Astrocyte (in vitro differentiated cells and primary cell): ENCODE data around the gene METTL24. TPM values are rescaled to one million over a fixed set of nuclear protein-coding genes. Genes with fewer than 3 reads are reported as not detected.
A peak's percentile ranks its signal among the peaks of the same experiment; 100 is the strongest.

Experiments
- DNase-seq: peaks from one replicate; pipeline ENCODE4 v3.0.0-alpha.2; 2010; ENCODE audit warnings: low read depth
- FAIRE-seq: peaks from 2 replicates; lab custom pipeline; 2011; peaks lifted over from hg19 to GRCh38; lab: Jason Lieb, UNC
- H2AFZ ChIP-seq: 2 replicates; pipeline ENCODE4 v1.6.0; 2012; ENCODE audit warnings: low read depth, low read length, inconsistent platforms
- H3K27ac ChIP-seq: 2 replicates; pipeline ENCODE4 v1.5.1; 2011; ENCODE audit warnings: low read depth, low read length, inconsistent platforms
- H3K27me3 ChIP-seq: 2 replicates; pipeline ENCODE4 v1.6.0; 2011; ENCODE audit warnings: low read length, inconsistent platforms; ENCODE audit not compliant: insufficient read depth
- H3K36me3 ChIP-seq: 2 replicates; pipeline ENCODE4 v1.5.1; 2011; ENCODE audit warnings: low read length, inconsistent platforms; ENCODE audit not compliant: insufficient read depth
- H3K4me1 ChIP-seq: 2 replicates; pipeline ENCODE4 v1.5.1; 2011; ENCODE audit warnings: low read length, inconsistent platforms; ENCODE audit not compliant: insufficient read depth
- H3K4me2 ChIP-seq: 2 replicates; pipeline ENCODE4 v1.6.0; 2012; ENCODE audit warnings: low read length, inconsistent platforms
- H3K4me3 ChIP-seq: 2 replicates; pipeline ENCODE4 v1.5.1; 2011; ENCODE audit warnings: low read depth, mild to moderate bottlenecking, low read length, inconsistent platforms; ENCODE audit not compliant: insufficient read depth
- H3K79me2 ChIP-seq: 2 replicates; pipeline ENCODE4 v1.6.0; 2012; ENCODE audit warnings: mild to moderate bottlenecking, low read length, inconsistent platforms; ENCODE audit not compliant: insufficient read depth
- H3K9ac ChIP-seq: 2 replicates; pipeline ENCODE4 v1.6.0; 2012; ENCODE audit warnings: mild to moderate bottlenecking, low read length, inconsistent platforms
- H3K9me3 ChIP-seq: 2 replicates; pipeline ENCODE4 v1.5.1; 2012; ENCODE audit warnings: low read depth, mild to moderate bottlenecking, low read length, inconsistent platforms; ENCODE audit not compliant: insufficient read depth
- H4K20me1 ChIP-seq: 2 replicates; pipeline ENCODE4 v1.6.0; 2012; ENCODE audit warnings: low read length, inconsistent platforms; ENCODE audit not compliant: insufficient read depth
- H3K27ac Mint-ChIP-seq: one replicate; pipeline ENCODE4 v1.8.0; 2021; ENCODE audit warnings: mild to moderate bottlenecking, mixed read lengths; ENCODE audit not compliant: unreplicated experiment
- H3K27me3 Mint-ChIP-seq: one replicate; pipeline ENCODE4 v1.8.0; 2021; ENCODE audit warnings: low read depth, mixed read lengths; ENCODE audit not compliant: unreplicated experiment
- H3K36me3 Mint-ChIP-seq: one replicate; pipeline ENCODE4 v1.8.0; 2021; ENCODE audit warnings: low read depth, mixed read lengths; ENCODE audit not compliant: unreplicated experiment
- H3K4me1 Mint-ChIP-seq: one replicate; pipeline ENCODE4 v1.8.0; 2021; ENCODE audit warnings: low read depth, mixed read lengths; ENCODE audit not compliant: unreplicated experiment
- H3K4me3 Mint-ChIP-seq: one replicate; pipeline ENCODE4 v1.8.0; 2021; ENCODE audit warnings: mild to moderate bottlenecking, moderate library complexity, mixed read lengths; ENCODE audit not compliant: unreplicated experiment
- H3K9me3 Mint-ChIP-seq: one replicate; pipeline ENCODE4 v1.8.0; 2021; ENCODE audit warnings: mild to moderate bottlenecking, mixed read lengths; ENCODE audit not compliant: unreplicated experiment
- EZH2 ChIP-seq: IDR thresholded peaks from 2 replicates; pipeline ENCODE4 v1.6.1; 2012; ENCODE audit warnings: mild to moderate bottlenecking, low read length, inconsistent platforms; ENCODE audit not compliant: insufficient read depth
- total RNA-seq: library from RNA; stranded (reverse); gene quantifications from 2 replicates; pipeline ENCODE4 v1.2.1, GENCODE V29; 2021
- TF ChIP-seq, protein P1 (sequence below): IDR thresholded peaks from 2 replicates; pipeline ENCODE4 v1.5.1; 2011; ENCODE audit warnings: low read depth, mild to moderate bottlenecking, inconsistent platforms, low read length, moderate library complexity; ENCODE audit not compliant: insufficient read depth

Gene METTL24
- total RNA-seq, 1 donor from 2014 or later = 0.75 TPM

DNA sequence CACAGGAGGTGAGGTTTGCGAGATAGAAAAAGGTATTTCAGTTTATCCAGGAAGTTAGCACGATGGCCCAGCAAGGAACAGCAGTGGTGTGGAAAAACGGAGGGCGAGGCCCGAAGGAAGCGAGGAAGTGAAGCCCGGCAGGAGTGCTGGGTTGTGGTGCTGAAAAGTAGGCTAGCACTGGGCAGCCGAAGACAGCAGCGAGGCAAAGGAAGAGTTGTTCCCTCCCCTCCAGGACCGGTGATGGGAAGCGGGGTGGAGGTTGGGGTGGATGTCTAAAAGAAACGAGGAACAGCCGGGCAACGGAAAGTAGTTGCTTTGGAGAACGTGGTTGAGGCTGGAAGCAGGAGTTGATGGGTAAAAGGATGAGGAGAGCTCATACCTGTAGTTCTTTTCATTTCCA lies 1.4 kb downstream of the METTL24 start:
- H3K4me3 Mint-ChIP-seq = peak overlapping the region; percentile 75
- no peak for TF ChIP-seq EZH2
- TF ChIP-seq, protein P1, sequence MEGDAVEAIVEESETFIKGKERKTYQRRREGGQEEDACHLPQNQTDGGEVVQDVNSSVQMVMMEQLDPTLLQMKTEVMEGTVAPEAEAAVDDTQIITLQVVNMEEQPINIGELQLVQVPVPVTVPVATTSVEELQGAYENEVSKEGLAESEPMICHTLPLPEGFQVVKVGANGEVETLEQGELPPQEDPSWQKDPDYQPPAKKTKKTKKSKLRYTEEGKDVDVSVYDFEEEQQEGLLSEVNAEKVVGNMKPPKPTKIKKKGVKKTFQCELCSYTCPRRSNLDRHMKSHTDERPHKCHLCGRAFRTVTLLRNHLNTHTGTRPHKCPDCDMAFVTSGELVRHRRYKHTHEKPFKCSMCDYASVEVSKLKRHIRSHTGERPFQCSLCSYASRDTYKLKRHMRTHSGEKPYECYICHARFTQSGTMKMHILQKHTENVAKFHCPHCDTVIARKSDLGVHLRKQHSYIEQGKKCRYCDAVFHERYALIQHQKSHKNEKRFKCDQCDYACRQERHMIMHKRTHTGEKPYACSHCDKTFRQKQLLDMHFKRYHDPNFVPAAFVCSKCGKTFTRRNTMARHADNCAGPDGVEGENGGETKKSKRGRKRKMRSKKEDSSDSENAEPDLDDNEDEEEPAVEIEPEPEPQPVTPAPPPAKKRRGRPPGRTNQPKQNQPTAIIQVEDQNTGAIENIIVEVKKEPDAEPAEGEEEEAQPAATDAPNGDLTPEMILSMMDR = no peak
- H3K27me3 Mint-ChIP-seq = peaks cover 26% of the 10 kb centered on the region
- H3K27ac ChIP-seq = no peak overlapping the region
- no peaks in the 10 kb centered on the region for H4K20me1 ChIP-seq
- H3K27me3 ChIP-seq = peaks cover 39% of the 10 kb centered on the region
- H3K9me3 Mint-ChIP-seq = peaks cover 5% of the 10 kb centered on the region
- H3K36me3 Mint-ChIP-seq = no peaks in the 10 kb centered on the region
- H3K4me3 ChIP-seq = no peak overlapping the region
- DNase-seq = no peak
- no peaks in the 10 kb centered on the region for H3K4me1 ChIP-seq
- no peaks in the 10 kb centered on the region for H3K79me2 ChIP-seq
- no peak overlapping the region for H2AFZ ChIP-seq
- no peak overlapping the region for H3K27ac Mint-ChIP-seq
- H3K36me3 ChIP-seq = no peaks in the 10 kb centered on the region
- H3K4me2 ChIP-seq = no peak overlapping the region
- no peaks in the 10 kb centered on the region for H3K9me3 ChIP-seq
- H3K9ac ChIP-seq = no peak overlapping the region
- FAIRE-seq = no peak
- peaks cover 17% of the 10 kb centered on the region for H3K4me1 Mint-ChIP-seq

DNA sequence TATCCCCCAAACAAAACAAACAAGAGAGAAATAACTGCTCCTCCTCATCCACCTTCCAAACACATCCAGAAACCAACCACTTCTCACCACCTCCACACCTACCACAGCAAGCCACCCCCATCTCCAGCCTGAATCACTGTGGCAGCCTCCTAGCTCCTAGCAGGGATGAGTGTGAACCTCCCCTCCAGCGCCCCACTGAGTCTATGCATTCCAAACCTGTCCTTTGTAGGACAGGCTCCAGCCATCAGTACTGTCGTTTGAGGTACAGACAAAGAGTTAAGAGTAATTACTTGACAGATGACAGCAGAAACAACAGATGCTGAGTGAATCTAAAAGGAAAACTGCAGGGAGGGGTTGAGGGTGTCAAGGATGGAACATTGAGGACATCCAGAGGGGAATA lies 2.4 kb downstream of the METTL24 start:
- Histone ChIP-seq H3K4me3 (no peak overlapping the region), H3K9ac (no peak overlapping the region), H4K20me1 (no peaks in the 10 kb centered on the region), H2AFZ (no peak overlapping the region), H3K4me1 (no peaks in the 10 kb centered on the region), H3K27ac (no peak overlapping the region), H3K27me3 (peaks cover 32% of the 10 kb centered on the region), H3K9me3 (no peaks in the 10 kb centered on the region), H3K79me2 (no peaks in the 10 kb centered on the region), H3K36me3 (no peaks in the 10 kb centered on the region), H3K4me2 (no peak overlapping the region)
- no peak for DNase-seq
- Mint-ChIP-seq H3K9me3 (no peaks in the 10 kb centered on the region), H3K4me3 (no peak overlapping the region), H3K4me1 (peaks cover 17% of the 10 kb centered on the region), H3K27me3 (peaks cover 26% of the 10 kb centered on the region), H3K27ac (peak overlapping the region; percentile 49), H3K36me3 (no peaks in the 10 kb centered on the region)
- no peak for FAIRE-seq
- no peak for TF ChIP-seq EZH2
- TF ChIP-seq, protein P1 = no peak

DNA sequence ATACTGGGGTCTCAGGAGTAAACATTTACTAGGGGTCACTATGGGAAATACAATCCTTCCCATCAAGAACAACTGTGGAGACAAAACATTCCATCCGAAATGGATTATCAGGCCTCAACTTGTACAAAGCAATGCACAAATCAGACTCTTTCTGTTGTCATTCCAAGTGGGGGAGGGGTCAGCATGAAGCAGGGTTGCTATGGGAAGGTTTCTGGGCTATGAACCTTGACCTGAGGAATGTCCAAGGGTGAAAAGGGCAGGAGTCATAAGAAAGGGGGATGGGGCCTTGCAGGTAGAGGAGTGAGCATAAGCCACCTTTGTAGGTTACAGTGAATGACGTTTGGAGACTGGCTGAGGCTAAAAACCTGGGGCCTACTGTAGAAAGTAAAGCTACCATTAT lies 3.1 kb downstream of the METTL24 start:
- H3K9me3 ChIP-seq = no peaks in the 10 kb centered on the region
- H3K79me2 ChIP-seq = no peaks in the 10 kb centered on the region
- Mint-ChIP-seq H3K4me3 (no peak overlapping the region), H3K9me3 (no peaks in the 10 kb centered on the region), H3K4me1 (peaks cover 17% of the 10 kb centered on the region), H3K27me3 (peaks cover 26% of the 10 kb centered on the region), H3K27ac (no peak overlapping the region), H3K36me3 (no peaks in the 10 kb centered on the region)
- no peak overlapping the region for H3K27ac ChIP-seq
- no peaks in the 10 kb centered on the region for H3K36me3 ChIP-seq
- H3K4me1 ChIP-seq = no peaks in the 10 kb centered on the region
- no peaks in the 10 kb centered on the region for H4K20me1 ChIP-seq
- H3K4me3 ChIP-seq = no peak overlapping the region
- no peak overlapping the region for H2AFZ ChIP-seq
- H3K27me3 ChIP-seq = peaks cover 27% of the 10 kb centered on the region
- DNase-seq (no peak), FAIRE-seq (no peak)
- no peak overlapping the region for H3K4me2 ChIP-seq
- no peak for TF ChIP-seq EZH2
- TF ChIP-seq, protein P1 = no peak
- no peak overlapping the region for H3K9ac ChIP-seq
